HuH-7.5 (cell line): ENCODE data around the gene LRRC27.
"Not testable (repeated sequence)": the region's sequence is repeated elsewhere in the genome, so short reads cannot be mapped to it uniquely, and the experiment has no call there.

Experiments used
- DNase-seq: peaks from one replicate; pipeline ENCODE4 v3.0.0; 2011; ENCODE audit warnings: low spot score

The LRRC27 gene

DNA sequence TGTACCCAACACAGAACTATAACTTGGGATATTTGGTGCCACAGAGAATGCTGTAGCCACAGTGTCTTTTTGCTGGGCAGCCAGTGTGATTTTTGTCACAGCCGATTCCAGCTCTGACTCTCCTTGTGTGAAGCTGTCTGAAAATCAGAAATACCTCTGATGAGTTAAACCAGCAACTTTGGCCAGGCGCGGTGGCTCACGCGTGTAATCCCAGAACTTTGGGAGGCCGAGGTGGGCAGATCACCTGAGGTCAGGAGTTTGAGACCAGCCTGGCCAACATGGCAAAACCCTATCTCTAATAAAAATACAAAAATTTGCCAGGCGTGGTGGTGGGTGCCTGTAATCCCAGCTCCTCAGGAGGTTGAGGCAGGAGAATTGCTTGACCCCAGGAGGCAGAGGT, 5.9 kb downstream of the LRRC27 start:
- DNase-seq: not testable (repeated sequence)

DNA sequence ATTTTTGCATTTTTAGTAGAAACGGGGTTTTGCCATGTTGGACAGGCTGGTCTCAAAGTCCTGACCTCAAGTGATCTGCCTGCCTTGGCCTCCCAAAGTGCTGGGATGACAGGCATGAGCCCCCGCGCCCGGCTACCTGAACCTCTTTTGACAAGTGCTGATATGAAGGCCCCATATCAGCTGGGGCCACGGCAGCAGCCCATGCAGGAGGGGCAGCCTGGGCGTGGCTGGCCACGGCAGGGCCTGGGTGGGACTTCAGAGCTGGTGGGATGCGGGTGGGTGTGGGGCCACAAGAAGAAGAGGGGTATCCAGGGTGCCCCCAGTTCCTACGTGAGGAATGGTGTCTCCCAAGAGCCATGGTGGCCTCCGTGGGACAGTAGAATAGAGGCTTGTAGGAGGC, 6.9 kb downstream of the LRRC27 start:
- DNase-seq: no peak

DNA sequence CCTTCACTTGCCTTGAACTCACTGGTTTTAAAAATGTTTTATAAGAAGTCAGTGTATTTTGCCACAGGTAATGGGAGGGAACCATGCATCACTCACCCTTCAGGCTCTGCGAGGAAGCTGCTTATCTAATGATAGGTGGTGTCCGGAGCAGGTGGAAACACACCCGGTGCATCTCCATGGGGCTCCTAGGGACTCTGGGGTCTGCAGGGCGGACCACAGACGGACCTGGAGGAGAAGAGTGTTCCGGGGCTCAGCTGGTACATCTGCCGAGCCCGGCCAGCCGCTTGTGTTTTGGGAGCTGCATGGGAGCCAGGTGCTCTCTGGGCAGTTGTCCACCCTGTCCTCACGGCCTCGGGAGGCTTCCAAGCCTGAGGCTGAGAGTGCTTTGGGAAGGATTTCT, 7.3 kb downstream of the LRRC27 start:
- DNase-seq: no peak

GRCh38 chr10:132341017-132341416, 9.0 kb downstream of the LRRC27 start:
- DNase-seq: no peak

- DNase-seq: no peak
These were observed 9.8 kb downstream of the LRRC27 start for GRCh38 chr10:132341781-132342180.

DNA sequence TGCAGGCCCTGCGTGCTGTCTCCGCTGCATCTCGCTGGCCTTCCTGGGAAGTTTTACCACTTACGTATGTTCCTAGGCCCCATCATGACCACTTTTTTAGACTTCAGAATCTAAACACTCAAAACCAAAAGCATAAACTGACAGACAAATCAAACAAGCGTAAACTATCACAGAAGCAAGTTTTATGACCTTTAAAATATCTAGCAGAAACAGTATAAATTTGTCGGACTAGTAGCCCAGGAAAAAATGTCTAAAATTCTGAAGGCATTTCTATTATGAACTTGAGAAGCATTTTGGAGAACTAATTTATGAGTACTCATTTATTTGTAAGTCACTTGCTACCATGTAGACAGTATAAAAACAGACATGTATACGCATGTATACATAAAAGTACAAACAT, 10.6 kb downstream of the LRRC27 start:
- DNase-seq: no peak

DNA sequence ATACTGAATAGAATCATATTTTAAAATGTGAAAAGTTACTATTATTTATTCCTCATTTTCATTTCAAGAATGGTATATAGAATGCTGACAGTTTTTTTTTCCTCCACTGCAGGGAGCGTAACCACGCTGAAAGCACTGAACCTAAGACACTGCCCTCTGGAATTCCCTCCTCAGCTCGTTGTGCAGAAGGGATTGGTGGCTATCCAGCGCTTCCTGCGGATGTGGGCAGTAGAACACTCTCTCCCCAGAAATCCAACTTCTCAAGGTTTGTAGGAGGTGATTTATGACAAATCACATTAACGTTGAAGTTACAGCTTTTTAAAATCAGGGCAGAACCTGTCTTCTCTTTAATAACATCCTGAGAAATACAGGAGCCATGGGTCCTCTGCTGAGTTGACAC, 12.4 kb downstream of the LRRC27 start:
- DNase-seq: no peak

- DNase-seq: no peak
These were observed 13.4 kb downstream of the LRRC27 start for GRCh38 chr10:132345345-132345744.

- no peak for DNase-seq
These were observed 14.8 kb downstream of the LRRC27 start for GRCh38 chr10:132346806-132347205.

DNA sequence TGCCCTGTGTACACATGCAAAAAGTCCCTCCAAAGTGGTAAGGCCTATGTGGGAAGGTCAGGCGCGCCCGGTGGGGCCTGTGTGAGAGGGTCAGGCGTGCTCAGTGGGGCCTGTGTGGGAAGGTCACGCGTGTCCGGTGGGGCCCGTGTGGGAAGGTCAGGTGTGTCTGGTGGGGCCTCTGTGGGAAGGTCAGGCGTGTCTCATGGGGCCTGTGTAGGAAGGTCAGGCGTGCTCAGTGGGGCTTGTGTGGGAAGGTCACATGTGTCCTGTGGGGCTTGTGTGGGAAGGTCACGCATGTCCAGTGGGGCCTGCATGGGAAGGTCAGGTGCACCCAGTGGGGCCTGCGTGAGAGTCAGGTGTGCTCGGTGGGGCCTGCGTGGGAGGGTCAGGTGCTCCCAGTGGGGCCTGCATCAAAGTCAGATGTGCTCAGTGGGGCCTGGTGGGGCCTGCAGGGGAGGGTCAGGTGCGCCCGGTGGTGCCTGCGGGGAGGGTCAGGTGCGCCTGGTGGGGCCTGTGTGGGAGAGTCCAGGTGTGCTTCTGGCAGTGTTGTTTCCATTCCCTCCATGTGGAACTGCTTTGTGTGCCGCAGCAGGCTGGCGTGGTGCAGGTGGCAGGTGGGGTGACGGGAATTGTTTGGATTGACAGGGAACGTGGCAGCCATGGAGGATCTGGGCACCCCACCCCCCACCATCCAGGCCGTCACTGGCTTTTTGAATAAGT, 15.4 kb downstream of the LRRC27 start:
- DNase-seq: no peak

- DNase-seq: no peak
These were observed 15.9 kb downstream of the LRRC27 start for GRCh38 chr10:132347931-132348267.

GRCh38 chr10:132349766-132350165, 17.8 kb downstream of the LRRC27 start:
- no peak for DNase-seq

GRCh38 chr10:132350391-132350790, 18.4 kb downstream of the LRRC27 start:
- DNase-seq: no peak

DNA sequence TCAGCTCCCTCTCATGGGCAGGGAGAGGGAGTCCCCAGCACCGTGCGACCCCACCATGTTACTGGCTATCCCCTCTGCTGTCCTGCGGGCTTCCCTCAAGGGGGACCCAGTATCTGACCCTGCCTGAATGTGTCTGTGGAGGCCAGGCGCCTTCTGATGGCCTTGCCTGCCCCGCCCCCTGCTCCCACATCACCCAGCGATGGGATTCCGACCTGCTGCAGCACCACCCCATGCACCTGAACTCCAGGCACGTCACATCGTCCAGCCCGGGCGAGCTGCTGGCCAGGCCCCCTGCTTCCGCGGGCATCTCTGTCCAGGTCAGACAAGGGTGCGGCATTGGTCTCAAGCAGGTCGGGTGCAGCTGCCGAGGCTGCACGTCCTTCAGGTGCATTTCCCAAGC, 19.0 kb downstream of the LRRC27 start:
- no peak for DNase-seq

DNA sequence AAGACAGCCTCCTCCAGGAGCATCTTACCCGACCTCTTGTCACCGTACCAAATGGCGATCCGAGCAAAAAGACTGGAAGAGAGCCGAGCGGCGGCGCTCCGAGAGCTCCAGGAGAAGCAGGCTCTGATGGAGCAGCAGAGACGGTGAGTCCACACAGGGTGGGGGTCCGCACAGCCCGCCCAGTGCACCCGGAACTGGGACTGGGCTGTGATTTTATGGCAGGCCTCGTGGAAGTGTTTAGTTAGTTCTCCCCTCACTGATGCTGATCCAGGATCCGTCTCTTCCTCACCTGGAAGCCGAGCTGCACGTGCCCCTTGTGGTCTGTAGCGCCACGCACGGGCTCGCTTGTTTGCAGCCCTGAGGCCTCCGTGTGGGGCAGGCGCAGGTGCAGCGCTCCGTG, 19.6 kb downstream of the LRRC27 start:
- DNase-seq: no peak

DNA sequence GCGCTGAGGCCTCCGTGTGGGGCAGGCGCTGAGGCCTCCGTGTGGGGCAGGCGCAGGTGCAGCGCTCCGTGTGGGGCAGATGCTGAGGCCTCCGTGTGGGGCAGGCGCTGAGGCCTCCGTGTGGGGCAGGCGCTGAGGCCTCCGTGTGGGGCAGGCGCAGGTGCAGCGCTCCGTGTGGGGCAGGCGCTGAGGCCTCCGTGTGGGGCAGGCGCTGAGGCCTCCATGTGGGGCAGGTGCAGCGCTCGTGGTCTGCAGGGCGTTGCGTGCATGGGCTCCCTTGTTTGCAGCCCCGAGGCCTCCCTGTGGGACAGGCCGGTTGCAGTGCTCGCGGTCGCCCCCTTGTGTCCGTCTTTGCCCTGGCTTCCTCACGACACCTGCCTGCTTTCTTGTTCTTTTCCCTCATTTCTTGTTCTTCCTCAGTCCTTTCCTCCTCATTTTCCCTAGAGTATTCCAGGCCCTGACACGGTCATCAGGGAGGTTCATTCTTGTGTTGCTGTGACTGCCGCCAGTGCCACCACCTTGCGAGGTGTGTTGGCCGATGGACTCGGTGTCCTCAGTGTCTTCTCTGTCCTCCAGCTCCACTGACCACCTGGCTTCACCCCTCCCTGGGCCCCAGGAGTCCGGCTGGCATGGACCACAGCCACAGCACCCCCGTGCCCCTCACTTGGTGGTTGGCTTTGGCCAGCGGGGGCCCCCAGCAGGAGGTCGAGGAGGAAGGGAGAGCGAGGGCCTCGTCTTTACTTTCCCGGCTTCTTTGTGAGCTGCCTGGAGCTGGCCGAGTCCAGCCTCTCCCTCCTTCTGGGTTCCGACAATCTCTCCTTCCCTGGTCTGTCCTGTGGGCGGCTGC, 20.7 kb downstream of the LRRC27 start:
- peak; percentile 84 for DNase-seq

GRCh38 chr10:132353456-132354355, 21.7 kb downstream of the LRRC27 start:
- DNase-seq: no peak

DNA sequence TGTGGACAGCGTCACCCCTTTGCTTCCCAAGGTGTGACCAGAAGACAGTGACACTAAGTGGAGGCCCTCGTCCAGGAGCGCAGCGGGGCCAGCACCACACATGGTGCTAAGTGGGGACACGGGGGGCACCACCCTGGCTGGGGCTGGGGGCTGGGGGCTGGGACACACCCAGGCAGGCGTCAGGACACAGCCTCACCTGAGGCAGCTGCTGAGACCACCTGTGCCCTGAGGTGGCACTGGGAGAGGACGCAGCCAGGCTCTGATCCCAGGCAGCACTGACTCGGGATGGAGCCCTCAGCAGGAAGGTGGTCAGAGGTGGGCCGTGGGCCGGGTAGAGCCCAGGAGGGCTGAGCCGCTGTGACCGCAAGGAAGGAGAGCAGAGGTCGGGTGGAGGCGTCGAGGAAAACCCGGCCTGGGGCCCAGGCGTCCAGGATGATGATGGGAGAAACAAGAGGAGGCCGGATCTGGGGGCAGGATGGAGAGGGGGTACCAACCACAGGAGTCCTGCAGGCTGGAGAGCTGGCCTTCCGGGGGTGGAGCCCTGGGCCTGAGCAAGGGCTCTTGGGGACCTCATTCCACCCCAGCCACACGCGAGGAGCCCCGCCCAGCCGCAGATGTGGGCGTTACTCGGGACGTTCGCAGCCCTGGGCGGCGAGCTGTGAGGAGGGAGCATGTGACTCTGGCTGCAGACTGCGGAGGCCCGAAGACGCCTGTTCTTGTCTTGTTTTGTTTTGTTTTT, 22.5 kb downstream of the LRRC27 start:
- no peak for DNase-seq

DNA sequence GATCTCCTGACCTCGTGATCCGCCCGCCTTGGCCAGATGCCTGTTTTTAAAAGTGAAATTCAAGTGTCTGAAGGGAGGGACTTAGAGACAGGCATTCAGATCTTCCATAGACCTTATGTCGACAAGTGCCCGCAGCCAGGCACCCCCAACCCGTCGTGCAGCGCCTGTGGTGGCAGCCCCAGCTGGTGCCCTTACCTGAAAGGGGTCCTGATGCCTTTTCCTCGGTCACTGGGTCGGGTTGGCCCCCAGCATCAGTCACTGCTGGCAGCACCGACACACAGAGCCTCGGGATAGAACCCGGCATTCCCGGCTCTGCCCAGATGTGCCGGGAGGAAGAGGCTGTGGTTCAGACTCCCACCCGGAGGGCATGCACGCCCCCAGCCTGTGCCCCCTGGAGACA, 23.3 kb downstream of the LRRC27 start:
- no peak for DNase-seq

DNA sequence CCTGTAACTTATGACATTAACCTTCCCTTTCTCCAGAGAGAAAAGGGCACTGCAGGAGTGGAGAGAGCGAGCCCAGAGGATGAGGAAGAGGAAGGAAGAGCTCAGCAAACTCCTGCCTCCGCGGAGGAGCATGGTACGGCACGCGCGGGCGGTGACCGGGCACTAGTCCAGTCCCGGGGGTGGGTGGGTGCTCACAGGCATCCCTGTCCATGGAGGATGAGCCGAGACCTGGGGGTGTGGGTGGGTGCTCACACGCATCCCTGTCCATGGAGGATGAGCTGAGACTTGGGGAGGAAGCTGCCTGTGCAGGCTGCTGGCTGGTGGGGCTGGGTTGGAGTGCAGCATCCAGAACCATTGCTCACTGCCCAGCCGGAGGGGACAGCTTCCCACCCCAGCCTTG, 23.8 kb downstream of the LRRC27 start:
- no peak for DNase-seq

DNA sequence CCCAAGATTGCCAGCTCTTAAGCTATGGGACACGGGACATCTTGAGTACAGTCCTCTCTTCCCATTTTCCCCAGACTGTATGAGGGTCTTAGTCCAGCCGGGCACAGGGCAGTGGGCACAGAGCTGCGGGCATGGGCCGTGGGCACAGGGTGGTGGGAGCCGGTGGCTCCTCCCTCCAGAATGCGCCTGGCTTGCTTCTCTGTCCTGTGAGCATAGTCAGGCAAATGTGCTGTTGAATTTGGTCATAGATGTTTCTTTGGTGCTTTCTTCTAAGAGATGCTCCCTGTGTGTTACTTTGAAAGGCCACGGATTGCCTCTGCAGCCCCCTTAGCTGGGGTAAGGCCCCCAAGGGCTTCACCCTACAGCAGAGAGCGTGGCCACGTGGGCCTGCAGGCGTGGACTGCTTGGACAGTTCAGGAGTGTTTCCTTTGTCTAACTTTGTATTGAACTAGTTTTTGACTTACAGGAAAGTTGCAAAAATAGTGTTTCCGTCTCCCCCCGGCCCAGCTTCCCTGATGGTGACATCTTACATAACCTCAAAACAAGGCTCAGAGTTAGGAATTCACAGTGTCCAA, 24.7 kb downstream of the LRRC27 start:
- DNase-seq: no peak
